WERI-Rb-1 (cell line): ENCODE measurements around the gene CEP55.

Experiments used
- DNase-seq: peaks from one replicate; pipeline ENCODE4 v3.0.0-alpha.2; 2020
- H3K27ac ChIP-seq: fragments of 250-450 bp; sonication (Bioruptor Pico); 2 replicates; pipeline ENCODE4 v1.5.1; 2020; ENCODE audit warnings: mild to moderate bottlenecking, moderate library complexity
- H3K27me3 ChIP-seq: fragments of 250-450 bp; sonication (Bioruptor Pico); 2 replicates; pipeline ENCODE4 v1.5.1; 2021; ENCODE audit warnings: mild to moderate bottlenecking, low read depth, moderate library complexity; ENCODE audit not compliant: insufficient read depth, severe bottlenecking
- H3K36me3 ChIP-seq: fragments of 250-450 bp; sonication (Bioruptor Pico); 2 replicates; pipeline ENCODE4 v1.5.1; 2020; ENCODE audit warnings: mild to moderate bottlenecking, moderate library complexity
- H3K4me3 ChIP-seq: 2 replicates; pipeline ENCODE4 v1.5.1; 2011; ENCODE audit warnings: low read depth, mild to moderate bottlenecking, control low read depth, low read length
- H3K9me3 ChIP-seq: fragments of 250-450 bp; sonication (Bioruptor Pico); 2 replicates; pipeline ENCODE4 v1.5.1; 2021; ENCODE audit warnings: mild to moderate bottlenecking, moderate library complexity; ENCODE audit not compliant: severe bottlenecking
- CTCF ChIP-seq: IDR thresholded peaks from 2 replicates; pipeline ENCODE4 v1.5.1; 2011; ENCODE audit warnings: low read depth, mild to moderate bottlenecking, control low read depth, inconsistent platforms, low read length

The CEP55 gene

GRCh38 chr10:93503075-93503474 is 6.7 kb downstream of the CEP55 start:
- no peak for TF ChIP-seq CTCF
- Histone ChIP-seq H3K9me3 (no peaks in the 10 kb centered on the region), H3K36me3 (peaks cover 64% of the 10 kb centered on the region), H3K4me3 (no peak overlapping the region), H3K27me3 (no peaks in the 10 kb centered on the region), H3K27ac (no peak overlapping the region)
- DNase-seq: no peak

- H3K9me3 ChIP-seq: no peaks in the 10 kb centered on the region
- H3K27ac ChIP-seq: no peak overlapping the region
- no peak for DNase-seq
- peaks cover 70% of the 10 kb centered on the region for H3K36me3 ChIP-seq
- H3K4me3 ChIP-seq: no peak overlapping the region
- no peaks in the 10 kb centered on the region for H3K27me3 ChIP-seq
- TF ChIP-seq CTCF: no peak
Observed at GRCh38 chr10:93505075-93505474, 8.7 kb downstream of the CEP55 start.

GRCh38 chr10:93509816-93510215 is 13.4 kb downstream of the CEP55 start:
- no peak for DNase-seq
- TF ChIP-seq CTCF: no peak
- Histone ChIP-seq H3K4me3 (no peak overlapping the region), H3K27ac (no peak overlapping the region), H3K36me3 (peaks cover 38% of the 10 kb centered on the region), H3K27me3 (no peaks in the 10 kb centered on the region), H3K9me3 (no peaks in the 10 kb centered on the region)

- H3K27ac ChIP-seq: peak overlapping the region; percentile 85
- DNase-seq: no peak
- no peak for TF ChIP-seq CTCF
- no peaks in the 10 kb centered on the region for H3K9me3 ChIP-seq
- H3K36me3 ChIP-seq: peaks cover 40% of the 10 kb centered on the region
- no peak overlapping the region for H3K4me3 ChIP-seq
- no peaks in the 10 kb centered on the region for H3K27me3 ChIP-seq
Observed at GRCh38 chr10:93512565-93512964, 16.2 kb downstream of the CEP55 start.

GRCh38 chr10:93513091-93513490 is 16.7 kb downstream of the CEP55 start:
- Histone ChIP-seq H3K36me3 (peaks cover 41% of the 10 kb centered on the region), H3K4me3 (no peak overlapping the region), H3K27me3 (no peaks in the 10 kb centered on the region), H3K9me3 (no peaks in the 10 kb centered on the region), H3K27ac (peak overlapping the region; percentile 85)
- peak; percentile 50 for DNase-seq
- TF ChIP-seq CTCF: no peak

GRCh38 chr10:93514521-93514920 is 18.1 kb downstream of the CEP55 start:
- Histone ChIP-seq H3K4me3 (no peak overlapping the region), H3K27ac (peak overlapping the region; percentile 85), H3K36me3 (peaks cover 46% of the 10 kb centered on the region), H3K27me3 (no peaks in the 10 kb centered on the region), H3K9me3 (no peaks in the 10 kb centered on the region)
- DNase-seq: peak; percentile 85
- no peak for TF ChIP-seq CTCF
